Mesenteric fat pad (tissue), 1 donor: ENCODE measurements around the gene INPP4A. TPM values are rescaled to one million over a fixed set of nuclear protein-coding genes. Genes with fewer than 3 reads are reported as not detected.

Experiments used
- DNase-seq: peaks from one replicate; pipeline ENCODE4 v3.0.0-alpha.2; 2020; ENCODE audit warnings: low spot score
- total RNA-seq: library from RNA; stranded (reverse); fragmentation: NEBNext Ultra II Directional; extraction: Animal tissue kit (Norgen Biotek cat#: 25700); gene quantifications from one replicate; pipeline ENCODE4 v1.2.1, GENCODE V29; 2021
- donor health status: DM: yes; HTN: yes; CAD: no.

The INPP4A gene
- total RNA-seq, 1 donor from 2014 or later: 30.3 TPM

- no peak for DNase-seq
Observed at GRCh38 chr2:98459496-98460175, 15.0 kb downstream of the INPP4A start.

DNA sequence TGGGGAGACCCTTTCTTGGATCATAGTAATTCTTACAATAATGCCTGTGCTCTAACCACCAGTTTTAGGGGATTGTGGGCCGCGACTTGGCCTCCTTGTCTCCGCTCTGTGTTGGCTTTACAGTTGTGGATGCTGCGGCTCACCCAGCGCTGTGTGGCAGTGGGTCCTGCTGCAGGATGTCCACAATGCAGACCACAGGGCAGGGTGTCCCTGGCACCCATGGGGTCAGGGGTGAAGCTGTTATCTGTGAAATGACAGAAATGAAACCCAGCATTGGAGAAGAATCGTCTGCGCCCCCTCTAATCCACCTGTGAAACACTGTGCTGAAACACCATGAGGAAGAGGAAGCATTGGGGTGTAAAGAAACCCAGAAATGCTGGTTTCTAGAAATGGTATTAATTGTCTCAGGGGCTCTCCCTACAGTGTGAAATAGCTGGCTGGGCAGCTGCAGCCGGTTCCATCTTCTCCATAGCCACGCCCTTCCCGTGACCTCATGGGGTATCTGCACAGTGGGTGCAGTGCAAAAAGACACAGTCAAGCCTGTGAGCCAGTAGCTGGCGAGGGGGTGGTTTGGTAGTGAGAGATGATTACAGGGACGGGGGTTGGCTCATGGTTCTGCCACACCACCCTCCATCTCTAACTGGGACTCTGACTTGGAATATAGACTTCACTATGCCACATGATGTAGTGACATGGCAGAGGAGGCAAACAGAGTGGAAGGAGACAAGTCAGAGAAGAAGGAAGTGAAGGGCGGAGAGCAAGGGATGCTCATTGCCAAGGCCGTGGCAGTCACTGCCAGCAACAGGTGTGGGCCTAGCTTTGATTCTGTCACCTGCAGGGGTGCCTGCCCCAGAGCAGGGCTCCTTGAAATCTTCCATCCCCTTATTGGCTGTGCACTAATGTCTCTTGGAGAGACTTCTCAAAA is 16.2 kb downstream of the INPP4A start:
- DNase-seq: peak; percentile 65

DNA sequence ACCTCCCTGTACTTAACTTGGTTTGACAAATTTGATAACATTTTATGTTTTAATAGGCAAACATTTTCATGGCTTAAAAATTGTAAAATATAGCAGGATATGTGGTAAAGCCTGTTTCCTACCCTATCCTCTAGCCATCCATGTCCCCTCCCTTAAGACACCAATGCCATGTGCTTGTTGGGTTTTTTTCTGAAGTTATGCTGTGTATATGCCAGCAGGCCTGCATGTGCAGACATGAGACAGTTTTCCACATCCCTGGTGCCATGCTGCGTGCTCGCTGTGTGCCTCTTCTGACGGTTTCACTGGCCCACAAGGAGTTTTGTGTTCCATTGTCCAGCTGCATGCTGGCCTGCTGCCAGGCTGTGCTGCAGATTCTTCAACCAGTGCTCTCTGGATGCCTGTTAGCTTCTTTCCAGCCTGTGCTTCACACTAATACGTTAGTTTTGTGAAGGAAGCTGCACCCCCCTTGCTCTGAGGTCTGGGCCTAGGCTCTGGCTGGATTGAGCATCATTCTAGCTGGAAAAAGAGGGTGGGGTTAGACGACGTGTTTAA is 16.9 kb downstream of the INPP4A start:
- no peak for DNase-seq

DNA sequence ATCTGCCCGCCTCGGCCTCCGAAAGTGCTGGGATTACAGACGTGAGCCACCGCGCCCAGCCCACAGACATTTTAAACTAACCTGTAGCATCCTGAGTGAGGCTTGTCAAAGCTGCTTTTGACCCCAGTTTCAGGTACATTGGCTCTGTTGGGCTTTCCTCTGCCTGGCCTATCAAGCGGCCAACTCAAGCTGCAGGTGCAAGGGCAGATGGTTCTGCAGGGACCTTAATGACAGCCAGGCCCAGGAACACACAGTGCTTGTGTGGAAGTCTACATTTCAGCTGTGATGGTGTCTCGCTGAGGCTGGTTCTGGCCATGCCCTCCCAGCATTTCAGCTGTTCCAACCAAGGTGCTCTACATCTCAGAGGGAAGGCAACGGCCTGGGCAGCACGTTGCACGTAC is 18.4 kb downstream of the INPP4A start:
- DNase-seq: no peak

DNA sequence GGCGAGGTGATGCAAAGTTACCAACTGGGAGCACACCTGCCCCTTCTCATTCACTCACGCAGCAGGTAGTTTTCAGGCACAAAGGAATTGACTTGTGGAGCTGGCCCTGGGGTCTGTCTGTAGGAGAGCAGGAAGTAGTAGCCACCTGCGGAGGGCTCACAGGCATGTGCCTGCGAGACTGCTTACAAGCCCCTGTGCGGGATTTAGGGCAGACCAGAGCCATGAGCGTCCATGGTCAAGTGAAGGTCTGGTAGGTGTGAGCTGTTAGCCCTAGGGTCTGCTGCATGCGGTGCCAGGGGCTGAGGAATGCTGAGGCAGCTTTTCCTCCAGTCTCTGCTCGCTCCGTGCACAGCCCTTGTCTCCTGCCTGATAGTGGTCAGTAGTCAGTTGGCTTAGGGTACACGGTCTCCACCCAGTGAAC is 18.9 kb downstream of the INPP4A start:
- DNase-seq: no peak

- DNase-seq: no peak
Observed at GRCh38 chr2:98463988-98464771, 19.5 kb downstream of the INPP4A start.

GRCh38 chr2:98464772-98465310 is 20.2 kb downstream of the INPP4A start:
- DNase-seq: no peak

- peak; percentile 89 for DNase-seq
Observed at GRCh38 chr2:98465456-98466226, 21.0 kb downstream of the INPP4A start.

DNA sequence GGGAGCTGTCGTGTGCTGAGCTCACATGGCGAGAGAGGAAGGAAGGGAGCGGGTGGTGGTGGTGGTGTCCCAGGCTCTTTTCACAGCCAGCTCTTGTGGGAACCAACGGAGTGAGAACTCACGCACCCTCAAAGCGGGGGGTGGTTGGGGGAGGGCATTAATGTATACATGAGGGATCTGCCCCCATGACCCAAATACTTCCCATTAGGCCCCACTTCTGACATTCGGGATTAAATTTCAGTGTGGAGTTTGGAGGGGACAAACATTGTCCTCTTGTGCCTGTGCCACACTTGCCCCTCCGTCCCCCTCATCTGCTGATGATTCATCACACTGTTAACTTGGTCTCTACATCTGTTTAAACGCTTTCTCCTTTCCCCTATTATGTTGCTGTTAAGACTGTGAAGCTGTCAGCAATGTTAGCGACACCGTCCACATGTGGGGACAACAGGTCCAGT is 22.5 kb downstream of the INPP4A start:
- DNase-seq: peak; percentile 74

GRCh38 chr2:98467652-98468051 is 23.0 kb downstream of the INPP4A start:
- no peak for DNase-seq

DNA sequence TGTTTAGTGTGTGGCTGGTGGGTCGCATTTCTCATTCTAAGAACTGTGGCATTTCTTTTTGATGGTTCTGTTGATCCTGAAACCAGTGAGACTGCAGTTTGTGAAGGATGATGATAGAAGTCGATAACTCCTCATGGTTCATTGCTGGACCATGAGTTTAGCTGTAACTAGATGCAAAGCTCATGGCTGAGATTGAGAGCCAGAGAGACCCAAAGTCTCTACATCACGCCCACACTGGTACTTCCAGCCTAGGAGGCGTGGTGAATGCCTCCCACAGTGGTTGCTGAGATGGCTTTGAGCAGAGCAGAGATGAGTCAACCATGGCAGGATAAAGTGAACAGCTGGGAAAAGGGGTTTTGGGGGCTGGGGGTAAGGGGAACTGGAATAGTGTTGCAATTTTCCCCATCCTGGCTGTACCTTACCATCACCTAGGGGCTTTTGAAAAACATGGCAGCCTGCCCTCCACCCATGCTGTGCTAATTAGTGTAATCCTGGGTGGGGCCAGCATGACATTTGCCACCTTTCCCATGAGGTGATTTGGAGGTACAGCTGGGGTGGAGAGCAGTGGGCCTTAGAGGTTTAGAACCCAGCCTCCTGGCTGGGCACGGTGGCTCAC is 24.1 kb downstream of the INPP4A start:
- no peak for DNase-seq

- DNase-seq: no peak
Observed at GRCh38 chr2:98469862-98470544, 25.3 kb downstream of the INPP4A start.

DNA sequence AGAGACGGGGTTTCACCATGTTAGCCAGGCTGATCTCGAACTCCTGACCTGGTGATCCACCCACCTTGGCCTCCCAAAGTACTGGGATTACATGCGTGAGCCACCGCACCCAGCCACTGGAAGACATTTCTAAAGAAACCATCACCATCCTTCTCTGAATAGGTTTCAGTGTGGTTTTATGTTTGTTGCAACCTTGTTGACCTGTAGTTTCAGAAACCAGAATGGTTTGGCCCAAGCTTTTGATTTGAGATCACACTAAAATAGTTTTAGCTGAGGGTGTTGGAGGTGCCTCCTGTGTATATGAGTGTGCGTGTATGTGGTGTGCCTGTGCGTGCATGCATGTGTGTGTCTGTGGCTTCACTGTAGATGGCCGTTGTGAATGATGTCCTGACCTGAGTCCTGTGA is 26.2 kb downstream of the INPP4A start:
- peak; percentile 28 for DNase-seq

- peak; percentile 49 for DNase-seq
Observed at GRCh38 chr2:98471402-98472131, 26.9 kb downstream of the INPP4A start.

DNA sequence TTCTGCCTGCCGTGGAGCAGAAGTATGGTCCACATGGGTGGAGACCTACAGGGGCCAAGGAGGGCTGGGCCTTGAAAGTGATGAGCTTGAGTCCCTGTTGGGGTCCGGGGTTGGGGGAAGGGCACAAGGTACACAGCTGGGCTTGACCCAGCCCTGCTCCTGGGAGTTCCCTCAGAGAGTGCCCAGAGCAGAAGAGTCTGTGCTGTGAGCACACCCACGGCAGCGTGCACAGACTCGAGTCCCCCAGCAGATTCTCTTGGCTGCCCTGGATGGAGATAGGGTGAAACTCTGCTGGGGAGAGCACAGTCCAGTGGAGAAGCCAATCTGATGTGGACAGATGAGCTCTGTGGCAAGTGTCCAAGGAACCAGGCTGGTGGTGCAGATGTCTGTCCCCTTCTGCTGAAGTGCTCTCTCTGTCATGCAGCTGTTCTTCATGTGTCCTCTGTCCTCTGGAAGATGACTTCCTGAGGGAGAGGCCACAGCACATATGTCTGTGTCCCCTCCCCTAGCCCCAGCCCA is 27.5 kb downstream of the INPP4A start:
- peak; percentile 59 for DNase-seq

GRCh38 chr2:98472961-98473746 is 28.5 kb downstream of the INPP4A start:
- DNase-seq: peak; percentile 55
